Measurements from ENCODE around the gene ZIC4.

ZIC4 gene

GRCh38 chr3:147410526-147411237 lies 4.3 kb upstream of the ZIC4 start:
- peak overlapping the region; percentile 31 for H3K4me3 ChIP-seq (ENCODE audit: low read depth, low read length)

GRCh38 chr3:147410116-147410525 lies 3.8 kb upstream of the ZIC4 start:
- Histone ChIP-seq H3K9me3 (ENCODE audit: control insufficient read depth, insufficient read depth, low read length) (no peaks in the 10 kb centered on the region), H3K27me3 (ENCODE audit: control insufficient read depth, insufficient read depth, low read length) (peaks cover 100% of the 10 kb centered on the region), H3K4me1 (ENCODE audit: control insufficient read depth, insufficient read depth, low read length) (peaks cover 55% of the 10 kb centered on the region), H3K36me3 (ENCODE audit: control insufficient read depth, insufficient read depth, low read length) (no peaks in the 10 kb centered on the region), H3K4me3 (ENCODE audit: low read depth, low read length) (peak overlapping the region; percentile 31; the same call in 1 of the 2 replicates), H3K9ac (ENCODE audit: low read depth, low read length) (no peak overlapping the region), H3K27ac (ENCODE audit: low read depth, low read length) (no peak overlapping the region)

More at GRCh38 chr3:147410526-147411237, 4.3 kb upstream of the ZIC4 start:
- Histone ChIP-seq H3K27ac (ENCODE audit: low read depth, low read length) (no peak overlapping the region), H3K27me3 (ENCODE audit: control insufficient read depth, insufficient read depth, low read length) (peaks cover 100% of the 10 kb centered on the region), H3K9me3 (ENCODE audit: control insufficient read depth, insufficient read depth, low read length) (no peaks in the 10 kb centered on the region), H3K9ac (ENCODE audit: low read depth, low read length) (no peak overlapping the region), H3K4me1 (ENCODE audit: control insufficient read depth, insufficient read depth, low read length) (peaks cover 55% of the 10 kb centered on the region), H3K36me3 (ENCODE audit: control insufficient read depth, insufficient read depth, low read length) (no peaks in the 10 kb centered on the region)

GRCh38 chr3:147409143-147410115 lies 3.1 kb upstream of the ZIC4 start, which contains the start of gene ZIC1:
ZIC1 (plus strand) TSS chr3:147409365; CDS start chr3:147410113, 748 bp downstream.
- peaks cover 57% of the 10 kb centered on the region for H3K4me1 ChIP-seq (ENCODE audit: control insufficient read depth, insufficient read depth, low read length)
- no peaks in the 10 kb centered on the region for H3K9me3 ChIP-seq (ENCODE audit: control insufficient read depth, insufficient read depth, low read length)
- no peak within 1 kb of the TSS for H3K9ac ChIP-seq (ENCODE audit: low read depth, low read length)
- H3K4me3 ChIP-seq (ENCODE audit: low read depth, low read length) = peak within 1 kb of the TSS; percentile 61
- no peak within 1 kb of the TSS for H3K27ac ChIP-seq (ENCODE audit: low read depth, low read length)
- no peaks in the 10 kb centered on the region for H3K36me3 ChIP-seq (ENCODE audit: control insufficient read depth, insufficient read depth, low read length)
- peaks cover 100% of the 10 kb centered on the region for H3K27me3 ChIP-seq (ENCODE audit: control insufficient read depth, insufficient read depth, low read length)

GRCh38 chr3:147408188-147409100 lies 2.1 kb upstream of the ZIC4 start:
- Histone ChIP-seq H3K4me3 (ENCODE audit: low read depth, low read length) (peak overlapping the region; percentile 61), H3K9ac (ENCODE audit: low read depth, low read length) (no peak overlapping the region), H3K27ac (ENCODE audit: low read depth, low read length) (no peak overlapping the region), H3K36me3 (ENCODE audit: control insufficient read depth, insufficient read depth, low read length) (no peaks in the 10 kb centered on the region), H3K27me3 (ENCODE audit: control insufficient read depth, insufficient read depth, low read length) (peaks cover 100% of the 10 kb centered on the region), H3K4me1 (ENCODE audit: control insufficient read depth, insufficient read depth, low read length) (peaks cover 59% of the 10 kb centered on the region), H3K9me3 (ENCODE audit: control insufficient read depth, insufficient read depth, low read length) (no peaks in the 10 kb centered on the region)

GRCh38 chr3:147407498-147408187 lies 1.3 kb upstream of the ZIC4 start:
- peaks cover 61% of the 10 kb centered on the region for H3K4me1 ChIP-seq (ENCODE audit: control insufficient read depth, insufficient read depth, low read length)
- no peaks in the 10 kb centered on the region for H3K36me3 ChIP-seq (ENCODE audit: control insufficient read depth, insufficient read depth, low read length)
- H3K9ac ChIP-seq (ENCODE audit: low read depth, low read length) = no peak overlapping the region
- H3K27ac ChIP-seq (ENCODE audit: low read depth, low read length) = peak overlapping the region; percentile 17
- H3K27me3 ChIP-seq (ENCODE audit: control insufficient read depth, insufficient read depth, low read length) = peaks cover 100% of the 10 kb centered on the region
- peak overlapping the region; percentile 61 for H3K4me3 ChIP-seq (ENCODE audit: low read depth, low read length)
- H3K9me3 ChIP-seq (ENCODE audit: control insufficient read depth, insufficient read depth, low read length) = no peaks in the 10 kb centered on the region

- Histone ChIP-seq H3K9ac (ENCODE audit: low read depth, low read length) (no peak overlapping the region), H3K4me1 (ENCODE audit: control insufficient read depth, insufficient read depth, low read length) (peaks cover 66% of the 10 kb centered on the region), H3K36me3 (ENCODE audit: control insufficient read depth, insufficient read depth, low read length) (no peaks in the 10 kb centered on the region), H3K27me3 (ENCODE audit: control insufficient read depth, insufficient read depth, low read length) (peaks cover 100% of the 10 kb centered on the region), H3K4me3 (ENCODE audit: low read depth, low read length) (peak overlapping the region; percentile 61; the same call in 1 of the 2 replicates), H3K9me3 (ENCODE audit: control insufficient read depth, insufficient read depth, low read length) (no peaks in the 10 kb centered on the region), H3K27ac (ENCODE audit: low read depth, low read length) (peak overlapping the region; percentile 17)
Observed at GRCh38 chr3:147407114-147407497, 763 bp upstream of the ZIC4 start.

GRCh38 chr3:147405231-147406027 lies 914 bp downstream of the ZIC4 start:
- Histone ChIP-seq H3K4me3 (ENCODE audit: low read depth, low read length) (peak overlapping the region; percentile 10; the same call in 1 of the 2 replicates), H3K4me1 (ENCODE audit: control insufficient read depth, insufficient read depth, low read length) (peaks cover 73% of the 10 kb centered on the region), H3K9me3 (ENCODE audit: control insufficient read depth, insufficient read depth, low read length) (no peaks in the 10 kb centered on the region), H3K36me3 (ENCODE audit: control insufficient read depth, insufficient read depth, low read length) (no peaks in the 10 kb centered on the region), H3K9ac (ENCODE audit: low read depth, low read length) (no peak overlapping the region), H3K27me3 (ENCODE audit: control insufficient read depth, insufficient read depth, low read length) (peaks cover 100% of the 10 kb centered on the region), H3K27ac (ENCODE audit: low read depth, low read length) (no peak overlapping the region)

- no peaks in the 10 kb centered on the region for H3K36me3 ChIP-seq (ENCODE audit: control insufficient read depth, insufficient read depth, low read length)
- no peak overlapping the region for H3K9ac ChIP-seq (ENCODE audit: low read depth, low read length)
- H3K27me3 ChIP-seq (ENCODE audit: control insufficient read depth, insufficient read depth, low read length) = peaks cover 100% of the 10 kb centered on the region
- peaks cover 73% of the 10 kb centered on the region for H3K4me1 ChIP-seq (ENCODE audit: control insufficient read depth, insufficient read depth, low read length)
- no peak overlapping the region for H3K27ac ChIP-seq (ENCODE audit: low read depth, low read length)
- H3K4me3 ChIP-seq (ENCODE audit: low read depth, low read length) = no peak overlapping the region; the same call in 1 of the 2 replicates
- no peaks in the 10 kb centered on the region for H3K9me3 ChIP-seq (ENCODE audit: control insufficient read depth, insufficient read depth, low read length)
Observed at GRCh38 chr3:147404800-147405230, 1.5 kb downstream of the ZIC4 start.

- Histone ChIP-seq H3K27me3 (ENCODE audit: control insufficient read depth, insufficient read depth, low read length) (peaks cover 100% of the 10 kb centered on the region), H3K4me3 (ENCODE audit: low read depth, low read length) (no peak overlapping the region), H3K4me1 (ENCODE audit: control insufficient read depth, insufficient read depth, low read length) (peaks cover 75% of the 10 kb centered on the region)
Observed at GRCh38 chr3:147404000-147404799, 2.1 kb downstream of the ZIC4 start.

More at GRCh38 chr3:147404000-147404799, 2.1 kb downstream of the ZIC4 start:
- H3K9me3 ChIP-seq (ENCODE audit: control insufficient read depth, insufficient read depth, low read length) = no peaks in the 10 kb centered on the region
- no peak overlapping the region for H3K27ac ChIP-seq (ENCODE audit: low read depth, low read length)
- H3K36me3 ChIP-seq (ENCODE audit: control insufficient read depth, insufficient read depth, low read length) = no peaks in the 10 kb centered on the region
- H3K9ac ChIP-seq (ENCODE audit: low read depth, low read length) = no peak overlapping the region
